Measurements from ENCODE around the gene NTM. TPM values are rescaled to one million over a fixed set of nuclear protein-coding genes. Genes with fewer than 3 reads are reported as not detected.

NTM gene
- total and polyA plus RNA-seq, 9 donors = 0.16 to 8.5 (median 0.55) TPM; not detected in 3

DNA sequence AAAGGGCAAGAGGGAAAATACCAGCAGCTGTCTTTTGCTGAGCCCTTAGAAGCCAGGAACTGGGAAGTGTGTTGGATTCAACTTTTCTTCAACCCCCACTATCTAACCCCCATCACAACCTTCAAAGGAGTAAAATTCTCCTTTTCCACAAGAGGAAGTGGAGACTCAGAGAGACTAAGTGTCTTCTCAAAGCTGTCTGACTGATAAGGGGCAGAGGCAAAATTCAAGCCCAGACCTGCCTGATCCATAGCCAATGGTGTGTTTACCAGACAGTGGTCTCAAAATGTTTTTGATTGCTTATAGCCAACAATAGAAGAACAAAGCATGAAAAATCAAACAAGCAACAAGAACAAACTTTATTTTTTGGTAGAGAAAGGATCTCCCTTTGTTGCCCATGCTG, 707.0 kb downstream of the NTM start:
- Histone ChIP-seq H3K4me3 (no peak overlapping the region), H3K27me3 (no peaks in the 10 kb centered on the region), H3K27ac (no peak overlapping the region), H3K9me3 (no peaks in the 10 kb centered on the region), H3K4me1 (ENCODE audit: insufficient read depth) (no peaks in the 10 kb centered on the region), H3K36me3 (no peaks in the 10 kb centered on the region)
- no peak for DNase-seq
- TF ChIP-seq EP300 (IDR thresholded peaks at IDR 0.05) (no peak), POLR2A (IDR thresholded peaks at IDR 0.05) (no peak)
- TF ChIP-seq, protein P1, sequence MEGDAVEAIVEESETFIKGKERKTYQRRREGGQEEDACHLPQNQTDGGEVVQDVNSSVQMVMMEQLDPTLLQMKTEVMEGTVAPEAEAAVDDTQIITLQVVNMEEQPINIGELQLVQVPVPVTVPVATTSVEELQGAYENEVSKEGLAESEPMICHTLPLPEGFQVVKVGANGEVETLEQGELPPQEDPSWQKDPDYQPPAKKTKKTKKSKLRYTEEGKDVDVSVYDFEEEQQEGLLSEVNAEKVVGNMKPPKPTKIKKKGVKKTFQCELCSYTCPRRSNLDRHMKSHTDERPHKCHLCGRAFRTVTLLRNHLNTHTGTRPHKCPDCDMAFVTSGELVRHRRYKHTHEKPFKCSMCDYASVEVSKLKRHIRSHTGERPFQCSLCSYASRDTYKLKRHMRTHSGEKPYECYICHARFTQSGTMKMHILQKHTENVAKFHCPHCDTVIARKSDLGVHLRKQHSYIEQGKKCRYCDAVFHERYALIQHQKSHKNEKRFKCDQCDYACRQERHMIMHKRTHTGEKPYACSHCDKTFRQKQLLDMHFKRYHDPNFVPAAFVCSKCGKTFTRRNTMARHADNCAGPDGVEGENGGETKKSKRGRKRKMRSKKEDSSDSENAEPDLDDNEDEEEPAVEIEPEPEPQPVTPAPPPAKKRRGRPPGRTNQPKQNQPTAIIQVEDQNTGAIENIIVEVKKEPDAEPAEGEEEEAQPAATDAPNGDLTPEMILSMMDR (IDR thresholded peaks at IDR 0.05) = no peak
- intact Hi-C loops (cut with DNase I) = no loop called here

DNA sequence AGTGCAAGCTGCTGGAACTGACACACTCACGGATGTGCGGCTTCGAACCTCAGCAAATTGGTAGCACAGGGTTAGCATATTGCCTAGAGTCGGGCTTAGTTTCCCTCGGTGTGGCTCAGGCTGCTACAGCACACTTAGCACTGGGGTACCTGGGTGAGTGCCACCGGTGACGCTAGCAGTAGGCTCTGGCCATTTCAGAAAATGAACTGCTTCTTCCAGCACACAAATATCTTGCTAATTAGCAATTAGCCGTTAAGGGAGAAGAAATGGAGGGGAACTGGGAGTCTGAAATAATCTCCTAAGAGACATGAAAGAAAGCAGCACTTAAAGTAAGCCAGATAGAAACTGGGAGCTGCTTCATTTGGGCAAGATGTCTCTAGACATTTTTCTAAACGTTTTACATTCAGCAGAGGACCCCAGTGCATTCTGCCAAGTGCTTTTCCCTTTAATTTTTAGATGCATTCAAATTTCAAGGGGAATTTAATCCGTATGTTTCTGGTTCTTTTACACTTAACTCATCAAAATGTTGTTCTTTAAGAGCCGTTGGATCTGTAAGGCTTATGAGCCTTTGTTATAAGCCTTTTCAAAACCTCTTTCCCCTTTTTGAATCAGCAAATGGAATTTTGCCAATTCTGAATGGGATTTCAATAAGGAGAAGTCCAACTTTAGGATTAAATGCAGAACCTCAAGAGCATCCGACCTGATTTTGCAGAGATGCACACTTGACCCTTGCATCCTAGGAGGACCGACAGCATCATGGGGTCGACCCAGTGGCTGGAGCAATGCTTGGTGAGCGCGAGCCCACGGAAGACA, 708.1 kb downstream of the NTM start:
- no peak for TF ChIP-seq EP300 (IDR thresholded peaks at IDR 0.05)
- TF ChIP-seq POLR2A (IDR thresholded peaks at IDR 0.05) = no peak
- TF ChIP-seq, protein P1 (IDR thresholded peaks at IDR 0.05) = no peak
- no peak for DNase-seq
- intact Hi-C loops (cut with DNase I) = no loop called here
- H3K27me3 ChIP-seq = no peaks in the 10 kb centered on the region
- no peaks in the 10 kb centered on the region for H3K36me3 ChIP-seq
- no peaks in the 10 kb centered on the region for H3K9me3 ChIP-seq
- no peaks in the 10 kb centered on the region for H3K4me1 ChIP-seq (ENCODE audit: insufficient read depth)
- WGBS, 3 donors = 55 to 77% (median 67%) methylated on average over 17 of the region's 17 CpGs
- no peak overlapping the region for H3K4me3 ChIP-seq
- no peak overlapping the region for H3K27ac ChIP-seq

DNA sequence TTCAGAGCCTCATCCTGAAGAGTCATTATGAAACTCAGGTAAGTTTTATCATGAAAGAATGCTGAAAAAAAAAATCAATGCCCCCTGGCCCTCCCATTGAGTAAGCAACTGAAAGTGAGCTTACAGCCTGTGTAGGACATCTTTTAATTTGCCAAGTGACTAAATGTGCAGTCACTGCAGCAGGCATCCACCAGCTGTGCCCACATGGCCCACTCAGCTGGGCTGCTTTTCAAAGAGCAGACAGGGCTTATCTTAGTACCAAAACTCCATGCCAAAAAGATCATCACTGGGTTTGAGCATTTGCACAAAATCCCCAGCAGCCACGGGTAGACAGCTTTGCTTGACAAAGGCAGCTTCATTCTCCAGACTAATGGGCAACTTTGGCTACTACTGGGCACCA, 709.7 kb downstream of the NTM start:
- TF ChIP-seq EP300 (IDR thresholded peaks at IDR 0.05) = no peak
- TF ChIP-seq, protein P1 (IDR thresholded peaks at IDR 0.05) = no peak
- no peak for TF ChIP-seq POLR2A (IDR thresholded peaks at IDR 0.05)
- H3K4me1 ChIP-seq (ENCODE audit: insufficient read depth) = no peaks in the 10 kb centered on the region
- no peaks in the 10 kb centered on the region for H3K27me3 ChIP-seq
- no peak for DNase-seq
- no peaks in the 10 kb centered on the region for H3K9me3 ChIP-seq
- 18 to 54% (median 40%) methylated on average over 1 of the region's 1 CpG for WGBS, 3 donors
- H3K4me3 ChIP-seq = no peak overlapping the region
- H3K27ac ChIP-seq = no peak overlapping the region
- intact Hi-C loops (cut with DNase I) = no loop called here
- no peaks in the 10 kb centered on the region for H3K36me3 ChIP-seq

DNA sequence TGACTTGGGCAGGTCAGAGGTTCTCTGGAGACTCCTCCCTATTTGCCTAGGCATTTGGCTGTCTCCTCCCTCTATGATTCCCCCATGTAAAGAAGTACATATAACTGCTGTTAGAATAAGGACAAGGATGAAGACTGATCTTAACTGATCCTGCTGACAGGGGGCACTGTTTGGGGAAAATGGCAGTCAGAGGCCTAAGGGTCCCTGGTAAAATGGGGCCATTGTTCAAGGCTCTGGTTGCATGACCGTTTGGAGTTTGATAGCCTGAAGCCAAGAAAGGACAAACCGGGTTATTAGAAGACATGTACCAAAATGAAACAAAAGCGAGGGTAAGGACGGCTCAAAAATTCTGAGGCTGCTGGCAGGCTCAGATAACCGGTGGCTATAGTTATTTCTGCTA, 712.2 kb downstream of the NTM start:
- no peaks in the 10 kb centered on the region for H3K4me1 ChIP-seq (ENCODE audit: insufficient read depth)
- no peak overlapping the region for H3K27ac ChIP-seq
- no peaks in the 10 kb centered on the region for H3K9me3 ChIP-seq
- TF ChIP-seq, protein P1 (IDR thresholded peaks at IDR 0.05) = no peak
- no peak for TF ChIP-seq EP300 (IDR thresholded peaks at IDR 0.05)
- TF ChIP-seq POLR2A (IDR thresholded peaks at IDR 0.05) = no peak
- no peak for DNase-seq
- no peaks in the 10 kb centered on the region for H3K27me3 ChIP-seq
- WGBS, 3 donors = 82 to 90% (median 86%) methylated on average over 5 of the region's 5 CpGs
- H3K36me3 ChIP-seq = no peaks in the 10 kb centered on the region
- intact Hi-C loops (cut with DNase I) = no loop called here
- no peak overlapping the region for H3K4me3 ChIP-seq
